Mucosa of descending colon (tissue), 3 donors: Measurements from ENCODE around the gene INSIG1. TPM values are rescaled to one million over a fixed set of nuclear protein-coding genes. Genes with fewer than 3 reads are reported as not detected.

Experiments
- ATAC-seq: fragments of 200-7000 bp; cut with Tn5 transposase; one replicate; pipeline ENCODE4 v1.9.1; 2020; ENCODE audit warnings: mild to moderate bottlenecking, moderate library complexity
- DNase-seq, 3 donors: peaks; one replicate each; pipeline ENCODE4 v3.0.0-alpha.2; 2020
- H3K36me3 ChIP-seq: fragments of 200-600 bp; one replicate; pipeline ENCODE4 v1.8.0; 2021; ENCODE audit warnings: low read depth, mild to moderate bottlenecking
- H3K4me1 ChIP-seq: fragments of 200-600 bp; one replicate; pipeline ENCODE4 v1.8.0; 2021; ENCODE audit warnings: low read depth, mild to moderate bottlenecking
- H3K4me3 ChIP-seq: fragments of 200-600 bp; one replicate; pipeline ENCODE4 v1.8.0; 2021; ENCODE audit warnings: mild to moderate bottlenecking
- H3K9me3 ChIP-seq: fragments of 200-600 bp; one replicate; pipeline ENCODE4 v1.8.0; 2021; ENCODE audit warnings: mild to moderate bottlenecking
- CTCF ChIP-seq: fragments of 200-600 bp; IDR thresholded peaks from one replicate; pipeline ENCODE4 v1.8.0; 2022; ENCODE audit warnings: antibody characterized with exemption, mild to moderate bottlenecking
- intact Hi-C, 2 donors: fragments of 100-400 bp; cut with DNase I in 1 of 2; cut with micrococcal nuclease in 1 of 2; formaldehyde crosslinking; loops; one replicate each; pipeline versions ENCODE4 v1.11.0 to v1.11.1; 2022; cut with DNase I, micrococcal nuclease
- total RNA-seq, 3 donors: library from RNA; stranded (reverse); fragmentation: NEBNext Ultra II Directional in 2 of 3; extraction: Animal tissue kit (Norgen Biotek cat#: 25700) in 2 of 3; gene quantifications; one replicate each; pipeline versions ENCODE4 v1.2.1 to v1.2.4, GENCODE V29; 2021 to 2023
- donor health status: DM: no; HTN: no; CAD: no; lungs with moderate emphysema.
- donor health status: DM: no; HTN: no; CAD: no.
- donor health status: DM: no; HTN: yes; CAD: no.

INSIG1 gene
- total RNA-seq, 3 donors from 2014 or later: 40.1 to 85.1 (median 83.2) TPM

- H3K4me1 ChIP-seq: no peaks in the 10 kb centered on the region
- H3K9me3 ChIP-seq: no peaks in the 10 kb centered on the region
- intact Hi-C loops: no loop called here
- no peaks in the 10 kb centered on the region for H3K36me3 ChIP-seq
- DNase-seq (no peak), ATAC-seq (no peak)
- no peak overlapping the region for H3K4me3 ChIP-seq
- TF ChIP-seq CTCF: no peak
Observed at GRCh38 chr7:155322530-155322929, 24.9 kb downstream of the INSIG1 start.

- intact Hi-C loops: no loop called here
- no peak for TF ChIP-seq CTCF
- no peak for DNase-seq
- H3K9me3 ChIP-seq: no peaks in the 10 kb centered on the region
- H3K4me3 ChIP-seq: no peak overlapping the region
- H3K4me1 ChIP-seq: no peaks in the 10 kb centered on the region
- H3K36me3 ChIP-seq: no peaks in the 10 kb centered on the region
- ATAC-seq: no peak
Observed at GRCh38 chr7:155323001-155323638, 25.4 kb downstream of the INSIG1 start.

GRCh38 chr7:155324012-155324917 is 26.6 kb downstream of the INSIG1 start:
- no peak for TF ChIP-seq CTCF
- no peak for ATAC-seq
- Histone ChIP-seq H3K4me1 (no peaks in the 10 kb centered on the region), H3K4me3 (no peak overlapping the region), H3K9me3 (no peaks in the 10 kb centered on the region), H3K36me3 (no peaks in the 10 kb centered on the region)
- intact Hi-C loops: no loop called here
- no peak for DNase-seq

GRCh38 chr7:155324918-155325235 is 27.2 kb downstream of the INSIG1 start:
- H3K4me3 ChIP-seq: no peak overlapping the region
- H3K4me1 ChIP-seq: no peaks in the 10 kb centered on the region
- no peaks in the 10 kb centered on the region for H3K9me3 ChIP-seq
- TF ChIP-seq CTCF: no peak
- ATAC-seq: no peak
- intact Hi-C loops: no loop called here
- DNase-seq: no peak
- H3K36me3 ChIP-seq: no peaks in the 10 kb centered on the region

GRCh38 chr7:155326385-155326784 is 28.7 kb downstream of the INSIG1 start:
- H3K9me3 ChIP-seq: no peaks in the 10 kb centered on the region
- DNase-seq (no peak), ATAC-seq (no peak)
- TF ChIP-seq CTCF: no peak
- no peaks in the 10 kb centered on the region for H3K36me3 ChIP-seq
- H3K4me3 ChIP-seq: no peak overlapping the region
- intact Hi-C loops: no loop called here
- H3K4me1 ChIP-seq: no peaks in the 10 kb centered on the region
